Tibial artery (tissue), 4 donors: ENCODE results near the gene C11orf91.
"Not testable (repeated sequence)": the region's sequence is repeated elsewhere in the genome, so short reads cannot be mapped to it uniquely, and the experiment has no call there.

ENCODE experiments used
- DNase-seq, 2 donors: peaks; one replicate each; pipeline ENCODE4 v3.0.0-alpha.2; 2019
- H3K27ac ChIP-seq, 2 donors: fragments of 200-600 bp; sonication (generic) in 1 of 2; 1 replicate in 1 of 2; 2 replicates in 1 of 2; pipeline ENCODE4 v1.5.1; 2018 to 2019; ENCODE audit warnings: mild to moderate bottlenecking in 1 of 2
- H3K27me3 ChIP-seq, 2 donors: fragments of 200-600 bp; sonication (generic) in 1 of 2; one replicate each; pipeline versions ENCODE4 v1.5.1 to v1.6.0; 2016 to 2019
- H3K36me3 ChIP-seq, 3 donors: fragments of 200-600 bp; sonication (generic) in 2 of 3; one replicate each; pipeline ENCODE4 v1.5.1; 2016 to 2019; ENCODE audit warnings: mild to moderate bottlenecking in 2 of 3
- H3K4me1 ChIP-seq, 4 donors: fragments of 200-600 bp; sonication (generic) in 2 of 4; 1 replicate in 3 of 4; 2 replicates in 1 of 4; pipeline ENCODE4 v1.5.1; 2016 to 2019
- H3K4me3 ChIP-seq, 2 donors: fragments of 200-600 bp; sonication (generic) in 1 of 2; 1 replicate in 1 of 2; 2 replicates in 1 of 2; pipeline ENCODE4 v1.5.1; 2018 to 2019; ENCODE audit warnings: mild to moderate bottlenecking in 2 of 2
- H3K9me3 ChIP-seq, 3 donors: fragments of 200-600 bp; sonication (generic) in 1 of 3; one replicate each; pipeline ENCODE4 v1.5.1; 2016 to 2019
- CTCF ChIP-seq, 2 experiments: fragments of 200-600 bp in 1 of 2; fragments of 450-650 bp in 1 of 2; IDR thresholded peaks; one replicate each; pipeline ENCODE4 v1.5.1; 2017 to 2019; ENCODE audit warnings: antibody characterized with exemption in 2 of 2, mild to moderate bottlenecking in 1 of 2, moderate library complexity in 1 of 2
- intact Hi-C: fragments of 100-400 bp; cut with DNase I; formaldehyde crosslinking; loops from one replicate; pipeline ENCODE4 v1.15.0; 2023; ENCODE audit warnings: low total_unique reads

The C11orf91 gene

GRCh38 chr11:33684003-33684706 lies 16.5 kb downstream of the C11orf91 start:
- intact Hi-C loops = loop anchor here (10.0 kb wide), 1 partner anchor 319 kb away; no protein-coding TSS in a partner anchor

GRCh38 chr11:33682446-33682845 lies 18.2 kb downstream of the C11orf91 start:
- Histone ChIP-seq H3K36me3 (no peaks in the 10 kb centered on the region), H3K9me3 (no peaks in the 10 kb centered on the region), H3K27ac (no peak overlapping the region), H3K27me3 (peaks cover 0 to 13% of the 10 kb centered on the region in 2 donors), H3K4me1 (no peaks in the 10 kb centered on the region), H3K4me3 (no peak overlapping the region)
- intact Hi-C loops = loop anchor here (10.0 kb wide), 1 partner anchor 318 kb away; no protein-coding TSS in a partner anchor
- TF ChIP-seq CTCF (IDR thresholded peaks at IDR 0.05) = no peak
- DNase-seq = no peak

More at GRCh38 chr11:33684003-33684706, 16.5 kb downstream of the C11orf91 start:
- DNase-seq = no peak
- peaks cover 0 to 13% of the 10 kb centered on the region in 2 donors for H3K27me3 ChIP-seq
- no peak overlapping the region for H3K4me3 ChIP-seq
- no peaks in the 10 kb centered on the region for H3K4me1 ChIP-seq
- no peaks in the 10 kb centered on the region for H3K9me3 ChIP-seq
- H3K36me3 ChIP-seq = no peaks in the 10 kb centered on the region
- TF ChIP-seq CTCF (IDR thresholded peaks at IDR 0.05) = no peak
- H3K27ac ChIP-seq = no peak overlapping the region

- intact Hi-C loops = loop anchor here (10.0 kb wide), 1 partner anchor 317 kb away; no protein-coding TSS in a partner anchor
- Histone ChIP-seq H3K9me3 (no peaks in the 10 kb centered on the region), H3K27ac (no peak overlapping the region), H3K4me1 (no peaks in the 10 kb centered on the region), H3K4me3 (no peak overlapping the region), H3K27me3 (peaks cover 0 to 13% of the 10 kb centered on the region in 2 donors), H3K36me3 (no peaks in the 10 kb centered on the region)
- no peak for DNase-seq
- no peak for TF ChIP-seq CTCF (IDR thresholded peaks at IDR 0.05)
Observed at GRCh38 chr11:33682019-33682418, 18.6 kb downstream of the C11orf91 start.

GRCh38 chr11:33678616-33679015 lies 22.0 kb downstream of the C11orf91 start:
- DNase-seq, H3K27ac ChIP-seq, intact Hi-C loops, H3K4me3 ChIP-seq, H3K36me3 ChIP-seq, H3K4me1 ChIP-seq, H3K9me3 ChIP-seq: not testable (repeated sequence)
- H3K27me3 ChIP-seq = peaks cover 0 to 12% of the 10 kb centered on the region in 2 donors

GRCh38 chr11:33674035-33674814 lies 26.4 kb downstream of the C11orf91 start:
- Histone ChIP-seq H3K27ac (no peak overlapping the region), H3K9me3 (no peaks in the 10 kb centered on the region), H3K4me1 (no peaks in the 10 kb centered on the region), H3K36me3 (no peaks in the 10 kb centered on the region), H3K4me3 (no peak overlapping the region), H3K27me3 (no peaks in the 10 kb centered on the region)
- DNase-seq = no peak
- TF ChIP-seq CTCF (IDR thresholded peaks at IDR 0.05) = no peak
- intact Hi-C loops = no loop called here

GRCh38 chr11:33672273-33672672 lies 28.4 kb downstream of the C11orf91 start:
- no peaks in the 10 kb centered on the region for H3K9me3 ChIP-seq
- intact Hi-C loops = no loop called here
- H3K36me3 ChIP-seq = no peaks in the 10 kb centered on the region
- H3K27me3 ChIP-seq = peaks cover 0 to 2% of the 10 kb centered on the region in 2 donors
- TF ChIP-seq CTCF (IDR thresholded peaks at IDR 0.05) = no peak
- H3K4me3 ChIP-seq = no peak overlapping the region
- H3K27ac ChIP-seq = no peak overlapping the region
- no peaks in the 10 kb centered on the region for H3K4me1 ChIP-seq
- DNase-seq = no peak
